T-helper 9 cell (primary cell): ENCODE measurements around the gene LYPD3.
"Not testable (repeated sequence)": the region's sequence is repeated elsewhere in the genome, so short reads cannot be mapped to it uniquely, and the experiment has no call there.

Source experiments
- DNase-seq: peaks from one replicate; pipeline ENCODE4 v3.0.0-alpha.2; 2020
- total RNA-seq, 2 donors: gene quantifications; one replicate each; lab custom pipeline; 2026; lab: John Stamatoyannopoulos, UW

The LYPD3 gene
- 2.7 to 5.1 reads per million in 2 donors for total RNA-seq

GRCh38 chr19:43465468-43466120 lies at the start of gene LYPD3:
Gene LYPD3 (minus strand): TSS chr19:43465608. CDS start chr19:43465571, 37 bp downstream.
- DNase-seq, result no peak

DNA sequence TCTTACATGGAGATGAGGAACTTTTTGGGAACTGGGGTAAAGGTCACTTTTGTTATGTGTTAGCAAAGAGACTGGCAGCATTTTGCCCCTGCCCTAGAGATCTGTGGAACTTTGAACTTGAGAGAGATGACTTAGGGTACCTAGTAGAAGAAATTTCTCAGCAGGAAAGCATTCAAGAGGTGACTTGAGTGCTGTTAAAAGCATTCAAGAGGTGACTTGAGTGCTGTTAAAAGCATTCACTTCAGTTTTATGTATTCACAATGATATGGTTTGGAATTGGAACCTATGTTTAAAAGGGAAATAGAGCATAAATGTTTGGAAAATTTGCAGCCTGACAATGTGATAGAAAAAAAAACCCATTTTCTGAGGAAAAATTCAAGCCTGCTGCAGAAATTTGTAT lies 47.0 kb upstream of the LYPD3 start:
- DNase-seq, result not testable (repeated sequence)

DNA sequence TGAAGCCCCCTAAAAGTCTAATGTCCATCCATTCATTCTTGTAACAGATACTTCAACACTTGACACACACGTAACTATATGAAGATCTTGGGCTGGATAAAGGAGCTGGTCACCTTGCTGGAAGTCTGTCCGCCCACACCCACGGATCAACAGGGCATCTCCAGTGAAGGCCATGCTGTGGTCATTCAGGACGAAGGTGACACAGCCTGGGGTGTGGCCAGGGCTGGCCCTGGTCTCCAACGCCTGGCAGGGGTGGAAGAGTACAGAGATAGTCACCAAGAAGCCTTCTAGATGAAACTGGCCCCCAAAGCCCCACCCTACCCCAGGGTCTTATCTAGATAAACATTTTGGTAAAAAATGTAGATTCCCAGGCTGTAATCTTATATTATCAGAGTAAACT lies 45.9 kb upstream of the LYPD3 start:
- no peak for DNase-seq

- DNase-seq, result no peak
Measured at GRCh38 chr19:43510713-43511112, 45.3 kb upstream of the LYPD3 start.

GRCh38 chr19:43507880-43508279 lies 42.5 kb upstream of the LYPD3 start:
- DNase-seq, result no peak

DNA sequence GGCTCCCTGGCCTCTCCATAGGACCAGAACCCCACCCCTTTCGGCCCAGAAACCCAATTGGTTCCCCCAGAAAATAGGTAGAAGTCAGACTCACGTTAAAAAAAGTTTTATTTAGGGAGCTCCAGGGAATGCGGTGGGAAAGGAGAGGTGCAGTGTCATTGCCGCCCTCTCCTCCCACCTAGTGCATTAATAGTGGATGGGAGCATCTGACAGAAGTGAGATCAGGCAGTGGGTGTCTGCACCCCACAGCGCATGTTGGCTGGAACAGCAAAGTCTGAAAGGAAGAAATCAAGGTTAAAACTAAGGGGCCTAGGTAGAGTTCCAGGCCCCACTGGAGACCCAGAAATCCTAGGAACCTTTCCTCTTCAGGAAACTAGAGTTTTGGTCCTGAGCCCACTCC lies 41.2 kb upstream of the LYPD3 start:
- no peak for DNase-seq

GRCh38 chr19:43505941-43506340 lies 40.5 kb upstream of the LYPD3 start:
- no peak for DNase-seq

DNA sequence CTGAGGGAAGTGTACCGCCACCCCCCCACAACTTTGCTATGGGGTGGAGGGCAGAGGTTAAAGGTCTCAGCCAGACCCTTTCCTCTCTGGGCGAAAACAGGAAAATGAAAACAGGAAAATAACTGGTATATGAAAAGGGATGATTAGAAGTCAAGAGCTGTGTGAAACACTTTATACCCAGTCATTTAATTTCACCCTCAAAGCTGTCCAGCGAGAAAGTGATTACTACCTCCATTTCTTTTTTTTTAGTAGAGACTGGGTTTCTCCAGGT lies 39.7 kb upstream of the LYPD3 start:
- no peak for DNase-seq

GRCh38 chr19:43504426-43505185 lies 39.2 kb upstream of the LYPD3 start, which contains the start of gene PHLDB3:
Gene PHLDB3 (minus strand): TSS chr19:43504746. CDS start chr19:43504118, 628 bp downstream.
- DNase-seq, result peak; percentile 36

DNA sequence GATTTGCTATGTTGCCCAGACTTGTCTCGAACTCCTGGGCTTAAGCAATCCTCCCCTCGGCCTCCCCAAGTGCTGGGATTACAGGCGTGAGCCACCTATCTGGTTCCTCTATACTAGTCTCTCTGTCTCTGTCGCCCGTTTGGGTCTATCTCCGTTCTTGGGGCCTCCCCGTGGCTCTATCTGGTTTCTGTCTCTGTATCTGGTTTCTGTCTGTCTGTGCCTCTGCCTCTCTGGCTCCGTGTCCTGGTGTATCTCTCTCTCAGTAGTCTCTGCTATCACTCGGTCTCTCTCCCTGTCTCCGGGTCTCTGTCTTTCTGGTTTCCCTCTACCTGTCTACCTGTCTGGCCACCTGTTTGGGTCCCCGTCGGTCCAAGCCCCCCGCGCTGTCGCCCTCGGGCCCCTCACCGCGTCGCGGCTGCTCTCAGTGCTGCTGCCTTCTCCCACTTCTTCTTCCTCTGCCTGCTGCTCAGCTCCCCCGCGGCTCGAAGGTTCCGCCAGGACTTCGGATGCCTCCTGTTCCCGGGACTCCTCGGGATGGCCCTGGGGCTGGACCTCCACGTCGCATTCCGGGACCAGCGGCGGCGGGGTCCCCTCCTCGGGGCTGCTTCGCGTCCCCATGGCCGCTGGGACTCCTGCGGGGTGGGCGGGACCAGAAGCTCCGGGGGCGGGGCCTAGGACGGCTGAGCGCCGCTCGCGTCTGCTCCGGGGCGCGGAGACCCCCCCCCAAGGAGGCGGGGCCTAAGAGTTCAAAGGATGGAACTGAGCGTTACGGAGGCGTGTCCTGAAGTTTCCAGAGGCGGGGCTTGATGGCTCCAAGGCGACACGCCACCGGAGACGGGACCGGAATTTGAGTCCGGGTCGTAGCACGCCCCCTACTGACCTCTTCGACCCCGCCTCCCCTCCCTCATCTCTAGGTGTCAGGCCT lies 38.4 kb upstream of the LYPD3 start:
- DNase-seq, result peak; percentile 100

- no peak for DNase-seq
Measured at GRCh38 chr19:43502419-43502976, 37.1 kb upstream of the LYPD3 start.

DNA sequence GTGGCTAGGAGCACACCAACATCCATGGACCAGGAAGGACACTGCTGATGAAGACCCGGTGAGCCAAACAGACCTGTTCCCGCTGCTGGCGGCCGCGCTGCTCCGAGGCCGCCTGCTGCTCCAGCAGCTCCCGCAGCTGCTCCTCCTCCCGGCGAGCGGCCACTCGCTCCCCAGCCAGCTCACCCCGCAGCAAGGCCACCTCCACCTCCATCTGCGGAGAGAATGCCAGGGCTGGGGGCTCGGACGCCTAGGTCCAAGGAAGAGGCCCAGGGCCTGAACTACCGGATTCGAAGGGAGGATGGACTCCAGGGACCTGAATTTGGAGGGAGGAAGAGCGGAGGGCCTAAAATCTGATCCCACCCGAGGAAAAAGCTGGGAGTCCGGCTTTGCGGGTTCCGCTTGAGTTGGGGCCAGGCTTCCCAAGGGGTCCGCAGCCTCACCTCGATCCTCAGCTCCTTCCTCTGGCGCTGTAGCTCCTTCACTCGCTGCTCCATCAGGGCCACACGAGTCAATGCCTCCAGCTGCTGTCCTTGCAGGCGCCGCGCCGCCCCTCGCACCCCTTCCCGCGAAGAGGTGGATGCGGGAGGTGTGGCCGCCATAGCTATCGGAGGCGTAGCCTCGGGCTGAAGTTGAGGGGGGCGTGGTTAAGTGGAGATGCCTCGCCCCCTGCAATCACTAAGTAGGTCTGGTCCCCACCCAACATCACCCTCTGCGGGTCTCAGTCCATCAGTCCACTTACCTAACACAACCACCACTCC lies 36.4 kb upstream of the LYPD3 start:
- no peak for DNase-seq

GRCh38 chr19:43499042-43499441 lies 33.6 kb upstream of the LYPD3 start:
- no peak for DNase-seq

DNA sequence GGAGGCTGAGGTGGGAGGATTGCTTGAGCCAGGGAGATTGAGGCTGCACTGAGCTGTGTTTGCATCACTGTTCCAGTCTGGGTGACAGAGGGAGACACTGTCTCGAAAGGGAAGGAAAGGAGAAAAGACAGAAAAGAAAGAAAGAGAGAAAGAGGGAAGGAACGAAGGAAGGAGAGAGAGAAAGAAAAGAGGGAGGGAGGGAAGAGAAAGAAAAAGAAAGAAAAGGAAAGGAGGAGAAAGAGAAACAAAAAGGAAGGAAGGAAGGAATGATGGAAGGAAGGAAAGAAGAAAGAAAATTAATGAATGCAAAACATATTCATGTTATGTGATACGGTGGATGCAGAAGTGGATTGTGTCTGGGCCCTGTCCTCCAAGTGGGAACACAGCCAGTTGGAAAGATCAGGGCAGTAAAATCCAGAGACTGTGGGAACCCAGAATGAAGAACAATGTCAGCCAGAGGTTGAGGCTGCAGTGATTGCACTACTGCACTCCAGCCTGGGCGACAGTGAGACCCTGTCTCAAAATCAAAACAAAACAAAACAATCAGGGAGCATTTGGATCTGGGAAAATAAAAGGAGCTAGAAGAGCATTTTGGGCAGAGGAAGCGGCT lies 32.9 kb upstream of the LYPD3 start:
- no peak for DNase-seq

GRCh38 chr19:43496960-43497359 lies 31.6 kb upstream of the LYPD3 start:
- no peak for DNase-seq

- no peak for DNase-seq
Measured at GRCh38 chr19:43495082-43495481, 29.7 kb upstream of the LYPD3 start.

DNA sequence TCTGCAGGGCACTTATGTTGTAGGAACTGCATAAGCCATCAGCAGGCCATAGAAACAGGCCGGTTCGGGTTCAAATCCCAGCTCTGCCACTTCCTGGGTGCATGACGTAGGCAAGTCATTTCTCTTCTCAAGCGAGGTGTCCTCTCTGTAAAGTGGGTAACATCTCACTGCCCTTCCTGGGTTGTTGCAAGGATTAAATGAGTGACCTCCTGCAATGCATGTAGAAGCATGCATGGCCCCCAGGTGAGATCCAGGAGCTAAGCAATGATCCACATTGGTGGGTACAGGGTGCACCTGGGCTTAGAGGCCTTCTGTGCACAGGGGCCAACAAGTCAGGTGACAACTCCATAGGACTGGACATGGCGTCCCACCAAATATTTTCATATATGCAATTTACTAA lies 25.4 kb upstream of the LYPD3 start:
- no peak for DNase-seq

DNA sequence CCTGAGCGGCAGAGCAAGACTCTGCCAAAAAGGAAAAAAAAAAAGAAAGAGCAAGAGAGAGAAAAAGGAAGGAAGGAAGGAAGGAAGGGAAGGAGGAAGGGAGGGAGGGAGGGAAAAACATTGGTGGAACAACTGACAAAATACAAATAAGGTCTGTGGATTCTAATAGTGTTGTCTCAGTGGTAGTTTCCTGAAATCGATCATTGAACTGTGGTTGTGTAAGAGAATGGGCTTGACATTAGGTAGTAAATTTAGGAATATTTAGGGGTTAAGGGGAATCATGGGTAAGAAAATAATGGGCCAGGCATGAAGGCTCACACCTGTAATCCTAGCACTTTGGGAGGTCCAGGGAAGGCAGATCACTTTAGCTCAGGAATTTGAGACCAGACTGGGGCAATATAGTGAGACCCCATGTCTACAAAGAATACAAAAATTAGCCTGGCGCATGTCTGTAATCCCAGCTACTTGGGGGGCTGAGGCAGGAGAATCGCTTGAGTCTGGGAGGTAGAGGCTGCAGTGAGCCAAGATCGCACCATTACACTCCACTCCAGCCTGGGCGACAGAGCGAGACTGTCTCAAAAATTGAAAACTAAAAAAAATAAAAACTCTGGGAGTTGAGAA lies 24.7 kb upstream of the LYPD3 start:
- no peak for DNase-seq

- DNase-seq, result no peak
Measured at GRCh38 chr19:43489310-43489709, 23.9 kb upstream of the LYPD3 start.

DNA sequence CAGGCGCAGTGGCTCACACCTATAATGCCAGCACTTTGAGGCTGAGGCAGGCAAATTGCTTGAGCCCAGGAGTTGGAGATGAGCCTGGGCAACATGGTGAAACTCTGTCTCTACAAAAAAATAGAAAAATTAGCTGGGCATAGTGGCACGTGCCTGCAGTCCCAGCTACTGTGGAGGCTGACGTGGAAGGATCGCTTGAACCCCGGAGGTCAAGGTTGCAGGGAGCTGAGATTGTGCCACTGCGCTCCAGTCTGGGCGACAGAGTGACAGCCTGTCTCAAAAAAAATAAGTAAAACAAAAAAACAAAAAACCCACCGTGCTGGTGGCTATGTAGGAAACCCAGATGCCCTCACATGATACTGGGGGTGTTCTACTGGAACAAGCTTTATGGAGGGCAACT lies 22.8 kb upstream of the LYPD3 start:
- DNase-seq, result no peak

DNA sequence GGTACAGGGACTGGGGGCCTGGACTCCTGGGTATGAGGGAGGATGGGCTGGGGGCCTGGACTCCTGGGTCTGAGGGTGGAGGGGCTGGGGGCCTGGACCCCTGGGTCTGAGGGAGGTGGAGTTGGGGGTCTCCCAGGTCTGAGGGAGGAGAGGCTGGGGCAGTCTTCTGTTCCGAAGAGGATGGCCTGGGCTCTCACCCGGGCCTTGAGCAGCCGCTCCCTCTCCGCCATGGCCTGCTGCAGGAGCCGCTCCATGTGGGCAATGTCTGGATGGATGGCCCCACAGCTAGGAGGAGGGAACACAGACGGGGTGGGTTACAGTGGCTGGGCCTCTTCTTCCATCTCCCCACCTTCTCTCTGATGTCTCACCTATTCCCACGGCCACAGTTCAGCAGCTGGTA lies 21.0 kb upstream of the LYPD3 start:
- DNase-seq, result no peak
